Nephron progenitor cell (in vitro differentiated cells): Measurements from ENCODE around the gene TXLNB.
"Not testable (repeated sequence)": the region's sequence is repeated elsewhere in the genome, so short reads cannot be mapped to it uniquely, and the experiment has no call there.

Experiments used
- DNase-seq: peaks from one replicate; pipeline ENCODE4 v3.0.0; 2021
- H3K27ac Mint-ChIP-seq: 2 replicates; pipeline ENCODE4 v1.8.0; 2021; ENCODE audit warnings: mild to moderate bottlenecking, moderate library complexity, mixed read lengths
- H3K27me3 Mint-ChIP-seq: 2 replicates; pipeline ENCODE4 v1.8.0; 2021; ENCODE audit warnings: mild to moderate bottlenecking, low read depth, mixed read lengths; ENCODE audit not compliant: poor library complexity
- H3K36me3 Mint-ChIP-seq: 2 replicates; pipeline ENCODE4 v1.8.0; 2021; ENCODE audit warnings: low read depth, mixed read lengths
- H3K4me1 Mint-ChIP-seq: 2 replicates; pipeline ENCODE4 v1.8.0; 2021; ENCODE audit warnings: mixed read lengths
- H3K4me3 Mint-ChIP-seq: 2 replicates; pipeline ENCODE4 v1.8.0; 2021; ENCODE audit warnings: mild to moderate bottlenecking, moderate library complexity, mixed read lengths
- H3K9me3 Mint-ChIP-seq: 2 replicates; pipeline ENCODE4 v1.8.0; 2021; ENCODE audit warnings: mild to moderate bottlenecking, moderate library complexity, mixed read lengths
- CTCF ChIP-seq: fragments of 200-600 bp; sonication (generic); IDR thresholded peaks from 2 replicates; pipeline ENCODE4 v1.5.0; 2021; ENCODE audit warnings: antibody characterized with exemption

Gene TXLNB

DNA sequence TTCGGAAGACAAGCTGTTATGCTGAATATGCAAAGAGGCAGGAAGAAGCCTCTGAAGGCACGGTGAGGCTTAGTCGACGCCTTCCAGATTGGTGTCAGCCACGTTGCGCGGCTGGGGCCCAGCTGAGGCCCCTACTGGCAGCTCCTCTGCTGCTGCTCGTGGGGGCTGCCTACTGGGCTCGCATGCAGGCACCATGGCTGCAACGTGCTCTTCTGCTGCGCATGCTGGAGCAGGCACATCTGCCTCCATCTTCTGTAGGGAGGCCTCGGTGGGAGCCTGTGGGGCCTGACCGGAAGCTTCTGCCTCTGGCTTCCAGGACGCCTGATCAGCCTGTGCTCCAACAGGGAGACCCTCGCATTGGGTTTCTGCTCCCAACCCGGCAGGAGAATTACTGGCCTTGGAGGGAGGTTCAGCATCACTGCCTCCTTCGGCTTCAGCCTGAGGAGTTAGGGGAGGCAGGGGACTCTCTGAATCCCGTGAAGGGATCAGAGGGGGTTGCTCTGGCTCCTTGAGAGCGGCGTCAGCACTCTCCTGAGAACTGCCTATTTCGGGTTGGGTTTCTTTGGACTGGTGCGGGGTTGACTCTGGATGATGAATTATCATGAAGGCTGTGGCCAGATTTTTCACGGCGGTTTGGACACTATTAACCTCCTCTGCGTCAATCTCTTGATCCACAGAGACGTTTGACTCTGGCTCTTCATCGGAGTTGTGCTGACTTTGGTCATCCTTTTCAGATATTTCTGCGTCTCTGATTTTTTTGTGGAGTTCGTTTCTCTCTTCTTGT is 49.1 kb downstream of the TXLNB start:
- Mint-ChIP-seq H3K4me1 (peaks cover 18% of the 10 kb centered on the region), H3K27ac (peak overlapping the region; percentile 16), H3K27me3 (no peaks in the 10 kb centered on the region), H3K4me3 (no peak overlapping the region), H3K9me3 (no peaks in the 10 kb centered on the region), H3K36me3 (no peaks in the 10 kb centered on the region)
- no peak for DNase-seq
- no peak for TF ChIP-seq CTCF

- peaks cover 18% of the 10 kb centered on the region for H3K4me1 Mint-ChIP-seq
- no peaks in the 10 kb centered on the region for H3K27me3 Mint-ChIP-seq
- DNase-seq: no peak
- H3K36me3 Mint-ChIP-seq: no peaks in the 10 kb centered on the region
- no peak for TF ChIP-seq CTCF
- peak overlapping the region; percentile 24 for H3K27ac Mint-ChIP-seq
- peaks cover 7% of the 10 kb centered on the region for H3K9me3 Mint-ChIP-seq
- H3K4me3 Mint-ChIP-seq: no peak overlapping the region
Measured at GRCh38 chr6:139240161-139241010, 51.4 kb downstream of the TXLNB start.

- Mint-ChIP-seq H3K27ac (no peak overlapping the region), H3K36me3 (peaks cover 1% of the 10 kb centered on the region), H3K4me3 (no peak overlapping the region), H3K9me3 (peaks cover 19% of the 10 kb centered on the region), H3K27me3 (no peaks in the 10 kb centered on the region), H3K4me1 (peaks cover 18% of the 10 kb centered on the region)
- no peak for TF ChIP-seq CTCF
- DNase-seq: no peak
Measured at GRCh38 chr6:139239064-139239463, 52.7 kb downstream of the TXLNB start.

DNA sequence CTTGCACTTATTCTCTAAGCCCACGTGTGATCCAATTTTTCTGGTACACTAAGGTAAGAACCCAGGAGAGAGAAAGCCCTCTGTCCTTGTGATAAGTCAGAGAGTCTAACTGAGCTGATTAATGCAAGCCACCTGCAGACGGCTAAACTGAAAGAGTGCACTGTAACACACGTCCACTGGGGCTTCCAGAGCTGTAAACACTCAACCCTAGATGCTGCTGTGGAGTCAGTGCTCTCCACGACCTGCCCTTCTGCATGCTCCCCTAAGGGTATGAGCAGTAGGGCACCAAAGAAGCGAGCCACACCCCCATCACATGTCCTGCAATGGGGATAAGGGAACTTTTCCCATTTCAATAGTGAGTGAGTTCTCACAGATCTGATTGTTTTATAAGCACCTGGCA is 55.7 kb downstream of the TXLNB start:
- Mint-ChIP-seq H3K36me3 (peaks cover 7% of the 10 kb centered on the region), H3K9me3 (peaks cover 31% of the 10 kb centered on the region), H3K27me3 (no peaks in the 10 kb centered on the region), H3K27ac (no peak overlapping the region), H3K4me3 (no peak overlapping the region), H3K4me1 (peaks cover 15% of the 10 kb centered on the region)
- no peak for DNase-seq
- no peak for TF ChIP-seq CTCF

DNA sequence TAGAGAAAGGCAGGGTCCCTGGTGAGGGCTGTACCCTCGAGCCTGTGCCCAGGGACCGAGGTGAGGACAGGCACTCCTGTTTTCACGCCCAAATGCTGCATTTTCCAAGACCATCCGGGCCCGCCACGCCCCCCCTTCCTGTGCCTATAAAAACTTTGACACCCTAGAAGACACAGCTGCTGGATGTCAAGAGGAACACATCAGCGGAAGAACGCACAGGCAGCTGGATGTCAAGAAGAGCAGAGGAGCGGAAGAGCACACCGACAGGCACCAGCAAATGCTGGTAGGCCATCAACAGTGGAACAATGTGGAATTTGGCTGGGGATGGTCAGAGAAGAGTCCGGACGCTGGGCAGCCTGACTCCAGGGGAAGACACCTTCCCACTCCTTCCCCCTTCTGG is 56.1 kb downstream of the TXLNB start:
- Mint-ChIP-seq H3K36me3 (peaks cover 7% of the 10 kb centered on the region), H3K4me1 (peaks cover 18% of the 10 kb centered on the region), H3K27ac (no peak overlapping the region), H3K27me3 (no peaks in the 10 kb centered on the region), H3K4me3 (no peak overlapping the region), H3K9me3 (peaks cover 31% of the 10 kb centered on the region)
- no peak for TF ChIP-seq CTCF
- DNase-seq: no peak

- H3K36me3 Mint-ChIP-seq, H3K27me3 Mint-ChIP-seq, H3K4me3 Mint-ChIP-seq, H3K27ac Mint-ChIP-seq, DNase-seq: not testable (repeated sequence)
- peaks cover 31% of the 10 kb centered on the region for H3K9me3 Mint-ChIP-seq
- H3K4me1 Mint-ChIP-seq: peaks cover 22% of the 10 kb centered on the region
Measured at GRCh38 chr6:139234193-139234592, 57.6 kb downstream of the TXLNB start.
